Right cardiac atrium (tissue), 5 donors: Measurements from ENCODE around the gene ARL3. TPM values are rescaled to one million over a fixed set of nuclear protein-coding genes. Genes with fewer than 3 reads are reported as not detected.
A peak's percentile ranks its signal among the peaks of the same experiment; 100 is the strongest.
"Not testable (repeated sequence)": the region's sequence is repeated elsewhere in the genome, so short reads cannot be mapped to it uniquely, and the experiment has no call there.

ENCODE experiments used
- ATAC-seq, 2 donors: fragments of 200-7000 bp; cut with Tn5 transposase; one replicate each; pipeline versions ENCODE4 v1.8.0 to v1.9.1; 2020; ENCODE audit warnings: moderate library complexity in 2 of 2, mild to moderate bottlenecking in 1 of 2
- DNase-seq, 3 donors: peaks; one replicate each; pipeline ENCODE4 v3.0.0-alpha.2; 2020
- H3K27ac ChIP-seq: one replicate; pipeline ENCODE4 v1.5.1; 2013; ENCODE audit warnings: mild to moderate bottlenecking, low read length, control low read depth, moderate library complexity
- H3K27me3 ChIP-seq: one replicate; pipeline ENCODE4 v1.6.1; 2013; ENCODE audit not compliant: control insufficient read depth, insufficient read depth
- H3K4me1 ChIP-seq: one replicate; pipeline ENCODE4 v1.6.1; 2013; ENCODE audit warnings: low read length; ENCODE audit not compliant: control insufficient read depth, insufficient read depth
- H3K4me3 ChIP-seq: one replicate; pipeline ENCODE4 v1.5.1; 2013; ENCODE audit warnings: low read length, control low read depth
- H3K9me3 ChIP-seq: one replicate; pipeline ENCODE4 v1.6.1; 2013; ENCODE audit warnings: low read length; ENCODE audit not compliant: control insufficient read depth
- WGBS: extraction: QIAGEN DNeasy Blood & Tissue Kit; methylation state at CpG from one replicate; pipeline ENCODE4 v1.1.7; 2013; 5-methylcytosine and 5-hydroxymethylcytosine counted together
- intact Hi-C, 4 donors: fragments of 100-400 bp; cut with DNase I; formaldehyde crosslinking; loops; one replicate each; pipeline versions ENCODE4 v1.11.0 to v1.14.0; 2022 to 2023
- polyA plus RNA-seq: library from polyadenylated mRNA; stranded (reverse); fragments of 200-250 nt; gene quantifications from one replicate; pipeline ENCODE4 v1.2.3, GENCODE V29; 2013
- total RNA-seq, 4 donors: library from RNA; stranded (reverse); fragmentation: NEBNext Ultra II Directional; extraction: Animal tissue kit (Norgen Biotek cat#: 25700); gene quantifications; one replicate each; pipeline ENCODE4 v1.2.1, GENCODE V29; 2021
- donor health status: healthy with polysubstance abuse.
- donor health status: DM: no; HTN: yes; CAD: no.
- donor health status: DM: no; HTN: no; CAD: no.
- donor health status: DM: no; HTN: yes; CAD: no; lungs with severe emphysema.
- donor health status: DM: yes; HTN: yes; CAD: no.

Gene ARL3
- total and polyA plus RNA-seq, 5 donors: 13.0 to 18.3 (median 15.2) TPM

- H3K4me3 ChIP-seq: no peak overlapping the region
- H3K27ac ChIP-seq: no peak overlapping the region
- 92% methylated on average over 3 of the region's 3 CpGs for WGBS
- ATAC-seq (no peak), DNase-seq (no peak)
- H3K27me3 ChIP-seq: no peaks in the 10 kb centered on the region
- peaks cover 2% of the 10 kb centered on the region for H3K4me1 ChIP-seq
- intact Hi-C loops: no loop called here
- no peaks in the 10 kb centered on the region for H3K9me3 ChIP-seq
Observed at GRCh38 chr10:102720337-102720736, 6.1 kb upstream of the ARL3 start.

- no peaks in the 10 kb centered on the region for H3K27me3 ChIP-seq
- no peaks in the 10 kb centered on the region for H3K9me3 ChIP-seq
- H3K4me3 ChIP-seq: no peak overlapping the region
- peaks cover 2% of the 10 kb centered on the region for H3K4me1 ChIP-seq
- 35% methylated on average over 3 of the region's 3 CpGs for WGBS
- ATAC-seq (no peak), DNase-seq (peak in 1 of 3 donors; percentile 56)
- intact Hi-C loops: no loop called here
- H3K27ac ChIP-seq: peak overlapping the region; percentile 20
Observed at GRCh38 chr10:102718220-102718619, 4.0 kb upstream of the ARL3 start.

- intact Hi-C loops, H3K4me3 ChIP-seq, H3K27me3 ChIP-seq, H3K27ac ChIP-seq, H3K9me3 ChIP-seq, DNase-seq, H3K4me1 ChIP-seq, ATAC-seq: not testable (repeated sequence)
- WGBS: 96% methylated on average over 18 of the region's 18 CpGs
Observed at GRCh38 chr10:102716900-102717565, 2.8 kb upstream of the ARL3 start.

- H3K9me3 ChIP-seq: no peaks in the 10 kb centered on the region
- no peak overlapping the region for H3K27ac ChIP-seq
- peaks cover 2% of the 10 kb centered on the region for H3K4me1 ChIP-seq
- H3K4me3 ChIP-seq: no peak overlapping the region
- DNase-seq (no peak), ATAC-seq (no peak)
- WGBS: 88% methylated on average over 1 of the region's 1 CpG
- intact Hi-C loops: no loop called here
- H3K27me3 ChIP-seq: no peaks in the 10 kb centered on the region
Observed at GRCh38 chr10:102715880-102716279, 1.7 kb upstream of the ARL3 start.

GRCh38 chr10:102714621-102715455, 641 bp upstream of the ARL3 start, which contains the start of gene SFXN2:
Gene SFXN2 (plus strand): TSS chr10:102714636. CDS start chr10:102726637, 12,001 bp downstream.
- 6% methylated on average over 46 of the region's 46 CpGs for WGBS
- Histone ChIP-seq H3K9me3 (no peaks in the 10 kb centered on the region), H3K27me3 (no peaks in the 10 kb centered on the region), H3K4me3 (peak within 1 kb of the TSS; percentile 82), H3K27ac (peak within 1 kb of the TSS; percentile 86), H3K4me1 (peaks cover 2% of the 10 kb centered on the region)
- DNase-seq (peak in 1 of 3 donors; percentile 49), ATAC-seq (no peak)
- intact Hi-C loops: loop anchor here in 2 of 4 donors (5.0 kb wide), 2 partner anchors 43 to 68 kb away; no protein-coding TSS in a partner anchor

GRCh38 chr10:102713539-102713813, 721 bp downstream of the ARL3 start:
- intact Hi-C loops: loop anchor here in 2 of 4 donors (5.0 kb wide), 2 partner anchors 41 to 66 kb away; no protein-coding TSS in a partner anchor
- ATAC-seq (peak; percentile 39 to 67), DNase-seq (no peak)
- Histone ChIP-seq H3K27me3 (no peaks in the 10 kb centered on the region), H3K4me1 (peaks cover under 1% of the 10 kb centered on the region), H3K27ac (peak overlapping the region; percentile 86), H3K4me3 (peak overlapping the region; percentile 82), H3K9me3 (no peaks in the 10 kb centered on the region)
- WGBS: under 1% methylated on average over 13 of the region's 13 CpGs

- intact Hi-C loops: loop anchor here in 2 of 4 donors (5.0 kb wide), 2 partner anchors 41 to 66 kb away; no protein-coding TSS in a partner anchor
- Histone ChIP-seq H3K27me3 (no peaks in the 10 kb centered on the region), H3K9me3 (no peaks in the 10 kb centered on the region), H3K4me1 (no peaks in the 10 kb centered on the region), H3K4me3 (peak overlapping the region; percentile 82), H3K27ac (peak overlapping the region; percentile 44)
- 8% methylated on average over 8 of the region's 8 CpGs for WGBS
- DNase-seq: no peak
- ATAC-seq: no peak
Observed at GRCh38 chr10:102712843-102713538, 1.2 kb downstream of the ARL3 start.

GRCh38 chr10:102712089-102712488, 2.1 kb downstream of the ARL3 start:
- no peak for DNase-seq
- intact Hi-C loops: loop anchor here in 2 of 4 donors (5.0 kb wide), 2 partner anchors 40 to 65 kb away; no protein-coding TSS in a partner anchor
- Histone ChIP-seq H3K4me3 (no peak overlapping the region), H3K9me3 (no peaks in the 10 kb centered on the region), H3K4me1 (no peaks in the 10 kb centered on the region), H3K27me3 (no peaks in the 10 kb centered on the region), H3K27ac (no peak overlapping the region)
- WGBS: 74% methylated on average over 4 of the region's 4 CpGs
- no peak for ATAC-seq

- H3K4me3 ChIP-seq: no peak overlapping the region
- no peak for DNase-seq
- H3K27me3 ChIP-seq: no peaks in the 10 kb centered on the region
- H3K4me1 ChIP-seq: no peaks in the 10 kb centered on the region
- H3K9me3 ChIP-seq: no peaks in the 10 kb centered on the region
- intact Hi-C loops: loop anchor here in 2 of 4 donors (5.0 kb wide), 2 partner anchors 38 to 63 kb away; no protein-coding TSS in a partner anchor
- H3K27ac ChIP-seq: no peak overlapping the region
- 57% methylated on average over 4 of the region's 4 CpGs for WGBS
- no peak for ATAC-seq
Observed at GRCh38 chr10:102710609-102711008, 3.6 kb downstream of the ARL3 start.

GRCh38 chr10:102705531-102705930, 8.7 kb downstream of the ARL3 start:
- DNase-seq: no peak
- WGBS: 63% methylated on average over 2 of the region's 2 CpGs
- H3K4me1 ChIP-seq: peaks cover 3% of the 10 kb centered on the region
- H3K9me3 ChIP-seq: no peaks in the 10 kb centered on the region
- intact Hi-C loops: no loop called here
- H3K27ac ChIP-seq: no peak overlapping the region
- no peak for ATAC-seq
- no peak overlapping the region for H3K4me3 ChIP-seq
- no peaks in the 10 kb centered on the region for H3K27me3 ChIP-seq
